HepG2 (cell line): ENCODE data around the gene LAG3. TPM values are rescaled to one million over a fixed set of nuclear protein-coding genes. Genes with fewer than 3 reads are reported as not detected.
A peak's percentile ranks its signal among the peaks of the same experiment; 100 is the strongest.

Experiments
- ESRRA ChIP-seq: sonication (generic); formaldehyde crosslinking; IDR thresholded peaks from 2 replicates; pipeline ENCODE4 v1.5.1; 2020; ENCODE audit warnings: mild to moderate bottlenecking, low read depth, missing genetic modification reagents
- HNRNPH1 ChIP-seq: fragments of 200-400 bp; formaldehyde crosslinking; optimal IDR thresholded peaks from 2 replicates; pipeline ENCODE3; 2017; ENCODE audit warnings: mild to moderate bottlenecking, low read depth, low read length
- HNRNPLL ChIP-seq: fragments of 200-400 bp; formaldehyde crosslinking; IDR thresholded peaks from 2 replicates; pipeline ENCODE4 v1.6.1; 2017; ENCODE audit warnings: mild to moderate bottlenecking, low read depth, low read length; ENCODE audit not compliant: poor library complexity, severe bottlenecking
- MAX ChIP-seq: IDR thresholded peaks from 2 replicates; pipeline ENCODE4 v1.6.1; 2012; ENCODE audit warnings: inconsistent platforms
- PAF1 ChIP-seq: IDR thresholded peaks from 2 replicates; pipeline ENCODE4 v1.6.1; 2016; ENCODE audit warnings: missing genetic modification reagents, missing compliant biosample characterization
- RBM22 ChIP-seq: fragments of 200-400 bp; formaldehyde crosslinking; optimal IDR thresholded peaks from 2 replicates; pipeline ENCODE3; 2017; ENCODE audit warnings: mild to moderate bottlenecking, low read length, moderate library complexity
- REL ChIP-seq: sonication (generic); formaldehyde crosslinking; conservative IDR thresholded peaks from 2 replicates; pipeline ENCODE4 v1.8.0; 2022; ENCODE audit warnings: mild to moderate bottlenecking, missing genetic modification reagents, moderate library complexity
- SIN3A ChIP-seq: IDR thresholded peaks from 2 replicates; pipeline ENCODE4 v1.6.1; 2011; ENCODE audit warnings: low read depth, mild to moderate bottlenecking, control low read depth, low read length, borderline replicate concordance
- SIX1 ChIP-seq: sonication (generic); formaldehyde crosslinking; IDR thresholded peaks from 2 replicates; pipeline ENCODE4 v1.4.0; 2020; ENCODE audit warnings: missing genetic modification reagents, borderline replicate concordance
- SNAPC2 ChIP-seq: sonication (generic); formaldehyde crosslinking; IDR thresholded peaks from 2 replicates; pipeline ENCODE4 v1.8.1; 2022; ENCODE audit warnings: mild to moderate bottlenecking, missing genetic modification reagents
- SRSF4 ChIP-seq: fragments of 200-400 bp; formaldehyde crosslinking; IDR thresholded peaks from one replicate; pipeline ENCODE4 v1.6.1; 2018; ENCODE audit warnings: mild to moderate bottlenecking, low read depth, low read length, moderate library complexity; ENCODE audit not compliant: poor library complexity, severe bottlenecking
- ZBTB8A ChIP-seq: sonication (generic); formaldehyde crosslinking; IDR thresholded peaks from 2 replicates; pipeline ENCODE4 v1.4.0; 2020; ENCODE audit warnings: mild to moderate bottlenecking, low read depth, missing genetic modification reagents, borderline replicate concordance
- ZFP41 ChIP-seq: sonication (generic); formaldehyde crosslinking; IDR thresholded peaks from 2 replicates; pipeline ENCODE4 v1.4.0; 2020; ENCODE audit warnings: mild to moderate bottlenecking, missing genetic modification reagents, borderline replicate concordance
- ZNF282 ChIP-seq: fragments of 450-650 bp; IDR thresholded peaks from 2 replicates; pipeline ENCODE4 v1.6.1; 2018; ENCODE audit not compliant: partially characterized antibody
- ZNF317 ChIP-seq: sonication (generic); formaldehyde crosslinking; IDR thresholded peaks from 2 replicates; pipeline ENCODE4 v1.5.0; 2020; ENCODE audit warnings: mild to moderate bottlenecking, missing genetic modification reagents
- ZNF451 ChIP-seq: sonication (generic); formaldehyde crosslinking; IDR thresholded peaks from 2 replicates; pipeline ENCODE4 v1.5.0; 2020; ENCODE audit warnings: mild to moderate bottlenecking, missing genetic modification reagents
- ZNF552 ChIP-seq: sonication (generic); formaldehyde crosslinking; IDR thresholded peaks from 2 replicates; pipeline ENCODE4 v1.9.0; 2022; ENCODE audit warnings: missing genetic modification reagents, mild to moderate bottlenecking, borderline replicate concordance
- ZNF83 ChIP-seq: sonication (generic); formaldehyde crosslinking; IDR thresholded peaks from 2 replicates; pipeline ENCODE4 v1.4.0; 2020; ENCODE audit warnings: missing genetic modification reagents, mild to moderate bottlenecking, borderline replicate concordance
- ZSCAN12 ChIP-seq: sonication (generic); formaldehyde crosslinking; IDR thresholded peaks from 2 replicates; pipeline ENCODE4 v1.9.0; 2021; ENCODE audit warnings: mild to moderate bottlenecking, missing genetic modification reagents
- polyA plus RNA-seq, 8 experiments: library from polyadenylated mRNA; depleted of rRNA in 3 of 8; stranded (reverse) in 7 of 8; unstranded in 1 of 8; fragments of >200 nt; fragmentation: Illumina TruSeq in 4 of 8; extraction: Trizol in 4 of 8; gene quantifications; 2 replicates each; pipeline versions ENCODE4 v1.2.1 to v1.2.3, GENCODE V29; 2011 to 2016; ENCODE audit warnings: low read depth in 4 of 8, missing spikeins in 1 of 8, mixed read lengths in 1 of 8; ENCODE audit not compliant: insufficient read depth in 1 of 8
- total RNA-seq, 5 experiments: library from RNA; depleted of rRNA; stranded (reverse); fragments of >200 nt; fragmentation: Illumina TruSeq; extraction: Trizol; gene quantifications; 2 replicates each; pipeline ENCODE4 v1.2.3, GENCODE V29; 2016; ENCODE audit warnings: low read depth in 1 of 5
- TF ChIP-seq, protein P1 (sequence below): sonication (generic); formaldehyde crosslinking; IDR thresholded peaks from 2 replicates; pipeline ENCODE4 v1.8.0; 2022; ENCODE audit warnings: low read depth, missing genetic modification reagents
- TF ChIP-seq, protein P2 (sequence below): sonication (generic); formaldehyde crosslinking; conservative IDR thresholded peaks from 2 replicates; pipeline ENCODE4 v1.8.1; 2023; ENCODE audit warnings: missing genetic modification reagents
- TF ChIP-seq, protein P3 (sequence below): sonication (generic); formaldehyde crosslinking; IDR thresholded peaks from 2 replicates; pipeline ENCODE4 v1.5.0; 2020; ENCODE audit warnings: missing genetic modification reagents
- TF ChIP-seq, protein P4 (sequence below): sonication (generic); formaldehyde crosslinking; IDR thresholded peaks from 2 replicates; pipeline ENCODE4 v1.8.1; 2023; ENCODE audit warnings: mild to moderate bottlenecking, missing genetic modification reagents

Gene LAG3
- total and polyA plus RNA-seq, 2 of the 13 experiments (the other 11 are each of a cell fraction or from before 2014, with no cell fraction given) = 0.11 to 0.26 TPM

DNA sequence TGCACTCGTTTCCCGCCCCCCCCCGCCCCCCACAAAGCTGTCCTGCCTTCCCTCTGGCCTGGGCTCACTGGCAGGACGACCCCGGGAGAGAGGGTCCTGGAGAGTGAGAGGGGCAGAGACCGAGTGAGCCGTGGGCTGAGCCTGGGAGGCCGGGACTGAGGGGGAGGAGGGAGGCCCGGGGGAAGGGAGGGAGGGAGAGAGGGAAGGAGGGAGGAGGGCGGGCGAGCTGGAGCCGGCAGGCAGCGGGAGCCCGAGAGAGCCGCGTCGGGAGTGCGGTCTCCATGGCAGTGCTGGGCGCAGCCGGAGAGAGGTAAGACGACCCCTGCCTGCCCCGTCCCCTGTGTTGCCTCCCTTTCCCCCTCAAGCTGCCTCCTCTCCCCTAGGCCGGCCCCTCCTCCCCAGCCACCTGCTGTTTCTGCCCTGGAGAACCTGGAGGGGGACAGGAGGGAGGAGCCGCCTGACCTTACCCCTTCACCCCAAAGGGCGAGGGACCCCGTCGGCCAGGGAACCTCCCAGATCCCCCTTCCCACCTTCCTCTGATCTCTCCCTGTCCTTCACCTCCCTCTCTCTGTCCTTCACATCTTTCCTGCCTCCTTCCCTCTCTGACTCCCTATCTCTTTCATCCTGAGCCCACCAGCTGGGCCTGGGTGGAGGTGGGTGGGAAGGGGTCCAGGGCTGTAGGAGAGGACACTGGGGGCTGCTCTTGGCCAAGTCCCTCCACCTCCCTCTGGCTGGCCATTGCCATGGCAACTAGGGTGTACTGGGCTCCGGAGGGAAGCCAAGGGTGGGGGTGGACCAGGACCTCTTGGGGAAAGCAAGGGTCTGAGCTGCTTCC, 49.5 kb downstream of the LAG3 start, which contains the start of gene GPR162 (continued):
- TF ChIP-seq, protein P1, sequence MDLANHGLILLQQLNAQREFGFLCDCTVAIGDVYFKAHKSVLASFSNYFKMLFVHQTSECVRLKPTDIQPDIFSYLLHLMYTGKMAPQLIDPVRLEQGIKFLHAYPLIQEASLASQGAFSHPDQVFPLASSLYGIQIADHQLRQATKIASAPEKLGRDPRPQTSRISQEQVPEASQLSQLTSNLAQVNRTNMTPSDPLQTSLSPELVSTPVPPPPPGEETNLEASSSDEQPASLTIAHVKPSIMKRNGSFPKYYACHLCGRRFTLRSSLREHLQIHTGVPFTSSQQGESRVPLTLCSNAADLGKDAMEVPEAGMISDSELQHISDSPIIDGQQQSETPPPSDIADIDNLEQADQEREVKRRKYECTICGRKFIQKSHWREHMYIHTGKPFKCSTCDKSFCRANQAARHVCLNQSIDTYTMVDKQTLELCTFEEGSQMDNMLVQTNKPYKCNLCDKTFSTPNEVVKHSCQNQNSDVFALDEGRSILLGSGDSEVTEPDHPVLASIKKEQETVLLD (CRISPR knock-in tag) = no peak
- TF ChIP-seq PAF1 (CRISPR knock-in tag) (no peak; the same call in 1 of the 2 replicates), SIN3A (no peak), ZNF282 (no peak), HNRNPLL (peak; percentile 34), ESRRA (CRISPR knock-in tag) (no peak), RBM22 (peak; percentile 83), ZNF451 (CRISPR knock-in tag) (no peak), HNRNPH1 (peak; percentile 47), MAX (no peak), SRSF4 (no peak), ZBTB8A (no peak), ZNF317 (CRISPR knock-in tag) (no peak), ZNF552 (CRISPR knock-in tag) (no peak), ZFP41 (CRISPR knock-in tag) (no peak), ZNF83 (CRISPR knock-in tag) (no peak), REL (no peak), ZSCAN12 (CRISPR knock-in tag) (no peak), SIX1 (CRISPR knock-in tag) (no peak), SNAPC2 (CRISPR knock-in tag) (no peak)
- TF ChIP-seq, protein P2, sequence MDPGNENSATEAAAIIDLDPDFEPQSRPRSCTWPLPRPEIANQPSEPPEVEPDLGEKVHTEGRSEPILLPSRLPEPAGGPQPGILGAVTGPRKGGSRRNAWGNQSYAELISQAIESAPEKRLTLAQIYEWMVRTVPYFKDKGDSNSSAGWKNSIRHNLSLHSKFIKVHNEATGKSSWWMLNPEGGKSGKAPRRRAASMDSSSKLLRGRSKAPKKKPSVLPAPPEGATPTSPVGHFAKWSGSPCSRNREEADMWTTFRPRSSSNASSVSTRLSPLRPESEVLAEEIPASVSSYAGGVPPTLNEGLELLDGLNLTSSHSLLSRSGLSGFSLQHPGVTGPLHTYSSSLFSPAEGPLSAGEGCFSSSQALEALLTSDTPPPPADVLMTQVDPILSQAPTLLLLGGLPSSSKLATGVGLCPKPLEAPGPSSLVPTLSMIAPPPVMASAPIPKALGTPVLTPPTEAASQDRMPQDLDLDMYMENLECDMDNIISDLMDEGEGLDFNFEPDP (CRISPR knock-in tag) = no peak
- TF ChIP-seq, protein P3, sequence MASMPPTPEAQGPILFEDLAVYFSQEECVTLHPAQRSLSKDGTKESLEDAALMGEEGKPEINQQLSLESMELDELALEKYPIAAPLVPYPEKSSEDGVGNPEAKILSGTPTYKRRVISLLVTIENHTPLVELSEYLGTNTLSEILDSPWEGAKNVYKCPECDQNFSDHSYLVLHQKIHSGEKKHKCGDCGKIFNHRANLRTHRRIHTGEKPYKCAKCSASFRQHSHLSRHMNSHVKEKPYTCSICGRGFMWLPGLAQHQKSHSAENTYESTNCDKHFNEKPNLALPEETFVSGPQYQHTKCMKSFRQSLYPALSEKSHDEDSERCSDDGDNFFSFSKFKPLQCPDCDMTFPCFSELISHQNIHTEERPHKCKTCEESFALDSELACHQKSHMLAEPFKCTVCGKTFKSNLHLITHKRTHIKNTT (CRISPR knock-in tag) = no peak
- TF ChIP-seq, protein P4, sequence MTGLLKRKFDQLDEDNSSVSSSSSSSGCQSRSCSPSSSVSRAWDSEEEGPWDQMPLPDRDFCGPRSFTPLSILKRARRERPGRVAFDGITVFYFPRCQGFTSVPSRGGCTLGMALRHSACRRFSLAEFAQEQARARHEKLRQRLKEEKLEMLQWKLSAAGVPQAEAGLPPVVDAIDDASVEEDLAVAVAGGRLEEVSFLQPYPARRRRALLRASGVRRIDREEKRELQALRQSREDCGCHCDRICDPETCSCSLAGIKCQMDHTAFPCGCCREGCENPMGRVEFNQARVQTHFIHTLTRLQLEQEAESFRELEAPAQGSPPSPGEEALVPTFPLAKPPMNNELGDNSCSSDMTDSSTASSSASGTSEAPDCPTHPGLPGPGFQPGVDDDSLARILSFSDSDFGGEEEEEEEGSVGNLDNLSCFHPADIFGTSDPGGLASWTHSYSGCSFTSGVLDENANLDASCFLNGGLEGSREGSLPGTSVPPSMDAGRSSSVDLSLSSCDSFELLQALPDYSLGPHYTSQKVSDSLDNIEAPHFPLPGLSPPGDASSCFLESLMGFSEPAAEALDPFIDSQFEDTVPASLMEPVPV (CRISPR knock-in tag) = no peak
